Measurements from ENCODE around the gene IL17RA. TPM values are rescaled to one million over a fixed set of nuclear protein-coding genes. Genes with fewer than 3 reads are reported as not detected.

The IL17RA gene
- total and polyA plus RNA-seq, 2 experiments from 2014 or later: 3.2 to 9.6 TPM

GRCh38 chr22:17074648-17075002, 10.2 kb upstream of the IL17RA start:
- Histone ChIP-seq H3K27me3 (ENCODE audit: insufficient read depth) (no peaks in the 10 kb centered on the region), H3K4me3 (no peak overlapping the region), H3K79me2 (replicated peaks; ENCODE audit: insufficient read depth) (no peaks in the 10 kb centered on the region), H3K4me1 (ENCODE audit: insufficient read depth) (no peaks in the 10 kb centered on the region), H3K4me2 (no peak overlapping the region), H3K27ac (ENCODE audit: low read depth) (no peak overlapping the region), H3K36me3 (ENCODE audit: insufficient read depth) (no peaks in the 10 kb centered on the region), H3K9me2 (ENCODE audit: insufficient read depth) (no peaks in the 10 kb centered on the region), H4K20me1 (replicated peaks; ENCODE audit: insufficient read depth) (no peaks in the 10 kb centered on the region), H3F3A (replicated peaks; ENCODE audit: low read depth) (no peaks in the 10 kb centered on the region; the same call in 1 of the 2 replicates), H2AFZ (no peak overlapping the region)
- H3K4me1 Mint-ChIP-seq: no peaks in the 10 kb centered on the region
- no peak for ATAC-seq
- no peaks in the 10 kb centered on the region for H3K9me3 Mint-ChIP-seq
- H3K4me3 Mint-ChIP-seq: no peak overlapping the region
- DNase-seq (ENCODE audit: low spot score): no peak
- TF ChIP-seq CTCF (conservative IDR thresholded peaks at IDR 0.05; ENCODE audit: low read depth in 2 of 2): no peak
- TF ChIP-seq ZNF114 (CRISPR knock-in tag; IDR thresholded peaks at IDR 0.05): no peak
- no peak for TF ChIP-seq ETS1 (IDR thresholded peaks at IDR 0.05)
- TF ChIP-seq NANOG (IDR thresholded peaks at IDR 0.05; ENCODE audit: borderline replicate concordance): no peak
- TF ChIP-seq ZNF331 (CRISPR knock-in tag; IDR thresholded peaks at IDR 0.05; ENCODE audit: low read depth): no peak
- no peak for TF ChIP-seq CREB1 (CRISPR knock-in tag; IDR thresholded peaks at IDR 0.05; ENCODE audit: low read depth)
- no peak for TF ChIP-seq JUNB (IDR thresholded peaks at IDR 0.05; ENCODE audit: unreplicated experiment)
- TF ChIP-seq STAT1 (IDR thresholded peaks at IDR 0.05; ENCODE audit: unreplicated experiment): no peak
- TF ChIP-seq EZH2 (IDR thresholded peaks at IDR 0.05; ENCODE audit: low read depth, unreplicated experiment): no peak
- TF ChIP-seq EZH2phosphoT487 (IDR thresholded peaks at IDR 0.05; ENCODE audit: unreplicated experiment): no peak
- no peak for TF ChIP-seq POLR2AphosphoS5 (IDR thresholded peaks at IDR 0.05; ENCODE audit: low read depth)
- no peak for TF ChIP-seq REST (IDR thresholded peaks at IDR 0.05; ENCODE audit: unreplicated experiment)
- no peaks in the 10 kb centered on the region for H3K36me3 Mint-ChIP-seq (ENCODE audit: low read depth)
- peaks cover 6% of the 10 kb centered on the region for H3K27me3 Mint-ChIP-seq (ENCODE audit: insufficient read depth, low read depth, poor library complexity)
- peak overlapping the region; percentile 97 for H3K27ac Mint-ChIP-seq
